Naive thymus-derived CD4-positive, alpha-beta T cell (primary cell): ENCODE data around the gene FNBP1L. TPM values are rescaled to one million over a fixed set of nuclear protein-coding genes. Genes with fewer than 3 reads are reported as not detected.

Experiments used
- ATAC-seq: fragments of 150-1000 bp; cut with Tn5 transposase; 2 replicates; pipeline ENCODE4 v1.10.0; 2021; ENCODE audit warnings: mild to moderate bottlenecking, moderate library complexity
- CTCF ChIA-PET: fragments of 350-600 bp; sonication (Branson Sonifier 250); formaldehyde crosslinking; loops from one replicate; lab custom pipeline; 2021; ENCODE audit warnings: antibody characterized with exemption; lab: Charles Lee
- POLR2A ChIA-PET: fragments of 350-600 bp; sonication (Branson Sonifier 250); formaldehyde crosslinking; loops from one replicate; lab custom pipeline; 2021; ENCODE audit warnings: antibody characterized with exemption, inconsistent platforms; lab: Charles Lee
- DNase-seq, 9 donors: peaks; one replicate each; pipeline versions ENCODE4 v3.0.0 to v3.0.0-alpha.2; 2020 to 2022; ENCODE audit warnings: mixed read lengths in 1 of 9
- H3K27ac ChIP-seq: one replicate; pipeline ENCODE4 v1.7.0; 2013; ENCODE audit warnings: mild to moderate bottlenecking, low read depth, low read length, moderate library complexity
- H3K27me3 ChIP-seq, 2 donors: one replicate each; pipeline ENCODE4 v1.7.0; 2013; ENCODE audit warnings: low read length in 2 of 2, mild to moderate bottlenecking in 2 of 2, moderate library complexity in 2 of 2; ENCODE audit not compliant: control insufficient read depth in 2 of 2, insufficient read depth in 2 of 2
- H3K36me3 ChIP-seq, 3 experiments: 1 replicate in 2 of 3; 2 replicates in 1 of 3; pipeline ENCODE4 v1.7.0; 2013; ENCODE audit warnings: low read length in 3 of 3, mild to moderate bottlenecking in 3 of 3, moderate library complexity in 1 of 3; ENCODE audit not compliant: insufficient read depth in 3 of 3, control insufficient read depth in 2 of 3
- H3K4me1 ChIP-seq, 2 donors: one replicate each; pipeline ENCODE4 v1.7.0; 2013; ENCODE audit warnings: low read length in 2 of 2, mild to moderate bottlenecking in 2 of 2, moderate library complexity in 1 of 2; ENCODE audit not compliant: control insufficient read depth in 2 of 2, insufficient read depth in 2 of 2
- H3K4me3 ChIP-seq: 2 replicates; pipeline ENCODE4 v1.7.0; 2013; ENCODE audit warnings: mild to moderate bottlenecking, low read length
- H3K9me3 ChIP-seq, 3 experiments: 1 replicate in 2 of 3; 2 replicates in 1 of 3; pipeline ENCODE4 v1.7.0; 2013; ENCODE audit warnings: low read length in 3 of 3; ENCODE audit not compliant: control insufficient read depth in 2 of 3
- H3K27ac Mint-ChIP-seq, 9 donors: one replicate each; pipeline ENCODE4 v1.8.0; 2020 to 2022; ENCODE audit warnings: mixed read lengths in 9 of 9, mild to moderate bottlenecking in 8 of 9, moderate library complexity in 5 of 9, inconsistent platforms in 2 of 9
- H3K27me3 Mint-ChIP-seq, 5 donors: one replicate each; pipeline ENCODE4 v1.8.0; 2021 to 2022; ENCODE audit warnings: mixed read lengths in 5 of 5, mild to moderate bottlenecking in 1 of 5
- H3K36me3 Mint-ChIP-seq, 5 donors: one replicate each; pipeline ENCODE4 v1.8.0; 2020 to 2022; ENCODE audit warnings: mixed read lengths in 5 of 5, mild to moderate bottlenecking in 3 of 5, inconsistent platforms in 1 of 5
- H3K4me1 Mint-ChIP-seq, 7 donors: one replicate each; pipeline ENCODE4 v1.8.0; 2020 to 2022; ENCODE audit warnings: mixed read lengths in 7 of 7, mild to moderate bottlenecking in 3 of 7, inconsistent platforms in 1 of 7
- H3K4me3 Mint-ChIP-seq, 10 donors: one replicate each; pipeline ENCODE4 v1.8.0; 2020 to 2022; ENCODE audit warnings: mild to moderate bottlenecking in 10 of 10, mixed read lengths in 10 of 10, moderate library complexity in 6 of 10, inconsistent platforms in 2 of 10
- H3K9me3 Mint-ChIP-seq, 11 donors: one replicate each; pipeline ENCODE4 v1.8.0; 2020 to 2022; ENCODE audit warnings: mixed read lengths in 11 of 11, mild to moderate bottlenecking in 4 of 11, inconsistent platforms in 1 of 11, moderate library complexity in 1 of 11
- intact Hi-C, 2 donors: fragments of 100-400 bp; cut with micrococcal nuclease; formaldehyde crosslinking; loops; one replicate each; pipeline ENCODE4 v1.15.1; 2023
- polyA plus RNA-seq, 2 donors: library from polyadenylated mRNA; unstranded; fragments of 300-500 nt; fragmentation: Illumina TruSeq; gene quantifications; one replicate each; pipeline ENCODE4 v1.2.3, GENCODE V29; 2021
- total RNA-seq, 6 experiments: library from RNA in 5 of 6; stranded (reverse) in 5 of 6; gene quantifications; 1 replicate in 5 of 6; 2 replicates in 1 of 6; pipeline ENCODE4 v1.2.3 and lab custom pipeline; 2021 to 2026

The FNBP1L gene
- total and polyA plus RNA-seq, 7 experiments from 2014 or later: 0.07 to 2.6 (median 1.1) TPM

DNA sequence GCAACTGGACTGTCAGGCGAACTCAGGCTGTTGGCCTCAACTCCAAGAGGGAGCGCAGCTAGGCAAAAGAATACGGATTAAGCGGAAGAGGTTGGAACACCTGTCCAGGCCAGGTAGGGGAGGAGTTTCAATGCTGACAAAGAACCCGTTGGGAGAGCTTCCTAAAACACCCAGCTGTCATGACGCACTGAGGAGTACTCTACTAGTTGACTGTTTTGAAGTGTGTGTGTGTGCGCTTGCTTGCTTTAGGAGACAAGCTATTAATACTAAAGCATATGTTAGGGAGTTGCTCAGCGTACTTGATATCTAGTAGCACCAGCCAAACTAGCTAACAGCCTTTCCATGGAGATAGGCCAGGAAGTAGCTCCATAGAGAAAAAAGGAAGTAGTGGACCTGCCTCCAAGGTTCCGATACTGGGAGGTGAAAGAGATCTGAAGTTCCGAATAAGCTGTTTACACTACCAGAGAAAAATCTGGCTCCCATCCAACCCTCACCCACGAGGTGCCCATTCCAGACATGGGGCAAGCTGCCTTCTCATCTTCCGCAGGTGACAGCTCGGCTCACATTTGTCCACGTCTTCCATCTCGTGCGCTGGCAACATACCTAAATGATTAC, 974 bp upstream of the FNBP1L start:
- intact Hi-C loops: loop anchor here in 1 of 2 donors (1.0 to 5.0 kb wide), 3 partner anchors 9 to 970 kb away; partner anchors contain the start of genes ABCD3 and GCLM
- CTCF ChIA-PET: no interaction called here
- H3K27me3 Mint-ChIP-seq: peaks cover 21 to 69% (median 46%) of the 10 kb centered on the region in 5 donors

DNA sequence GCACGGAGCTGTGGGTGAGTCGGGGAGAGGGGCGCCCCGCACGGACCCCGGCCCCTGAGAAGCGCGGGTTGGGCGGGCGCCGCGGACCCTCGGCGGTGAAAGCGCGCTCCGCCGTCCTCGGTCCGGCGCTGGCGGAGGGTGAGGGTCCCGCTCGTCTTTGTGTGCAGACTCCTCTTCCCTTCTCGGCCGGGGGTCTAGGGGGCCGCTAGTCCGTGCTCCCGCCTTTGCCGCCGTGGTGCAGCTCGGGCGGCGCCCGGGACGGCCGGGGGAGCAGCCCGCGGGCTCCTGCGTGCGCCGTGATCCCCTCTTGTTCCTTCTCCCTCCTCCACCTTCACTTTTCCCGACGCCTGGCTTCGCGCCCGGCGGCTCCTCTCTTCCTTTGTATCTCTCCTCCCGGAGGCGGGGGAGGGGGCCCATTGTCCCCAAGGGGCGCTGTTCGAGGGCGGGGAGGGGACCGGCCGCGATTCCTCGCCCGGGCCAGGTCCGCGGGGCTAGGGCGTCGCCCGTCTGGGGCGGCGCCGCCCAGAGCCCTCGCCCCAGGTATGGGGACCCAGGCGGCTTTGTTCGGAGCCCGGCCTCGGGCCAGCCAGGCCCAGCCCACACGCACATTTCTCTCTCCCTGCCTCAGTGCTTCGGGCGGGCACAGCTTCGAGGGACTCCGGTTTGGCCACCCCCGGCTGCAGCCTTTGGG, 519 bp downstream of the FNBP1L start:
- Mint-ChIP-seq H3K4me3 (peak overlapping the region; percentile 89 to 97 (median 92)), H3K4me1 (peaks cover 8 to 24% (median 22%) of the 10 kb centered on the region in 7 donors), H3K36me3 (peaks cover 0 to 3% (median 0%) of the 10 kb centered on the region in 5 donors), H3K27ac (peak overlapping the region in 4 of 9 donors; percentile 32 to 71 (median 51)), H3K27me3 (peaks cover 35 to 73% (median 61%) of the 10 kb centered on the region in 5 donors), H3K9me3 (peaks cover 0 to 4% (median 0%) of the 10 kb centered on the region in 11 donors)
- ATAC-seq (peak; percentile 54), DNase-seq (peak in 4 of 9 donors; percentile 3 to 11 (median 8))
- Histone ChIP-seq H3K27me3 (peaks cover 19 to 22% of the 10 kb centered on the region in 2 donors), H3K9me3 (no peaks in the 10 kb centered on the region), H3K27ac (no peak overlapping the region), H3K4me1 (peaks cover 10 to 12% of the 10 kb centered on the region in 2 donors), H3K36me3 (peaks cover 0 to 6% (median 0%) of the 10 kb centered on the region in 3 experiments), H3K4me3 (peak overlapping the region; percentile 61)
- intact Hi-C loops: loop anchor here in 1 of 2 donors (2.0 to 5.0 kb wide), 2 partner anchors 102 to 969 kb away; partner anchors contain the start of gene ABCD3
- ChIA-PET CTCF (no interaction called here), POLR2A (interaction anchor here (1.2 kb wide), 1 partner anchor 8 kb away, joined by 3 read pairs; no protein-coding TSS in a partner anchor)

More for the DNA sequence above, 974 bp upstream of the FNBP1L start:
- Histone ChIP-seq H3K27ac (no peak overlapping the region), H3K4me1 (peaks cover 10 to 12% of the 10 kb centered on the region in 2 donors), H3K36me3 (peaks cover 0 to 6% (median 0%) of the 10 kb centered on the region in 3 experiments), H3K27me3 (peaks cover 19 to 22% of the 10 kb centered on the region in 2 donors), H3K9me3 (no peaks in the 10 kb centered on the region), H3K4me3 (no peak overlapping the region)
- Mint-ChIP-seq H3K4me3 (peak overlapping the region; percentile 85 to 97 (median 92)), H3K36me3 (peaks cover 0 to 3% (median 0%) of the 10 kb centered on the region in 5 donors), H3K27ac (peak overlapping the region in 4 of 9 donors; percentile 62 to 73 (median 65)), H3K9me3 (peaks cover 0 to 4% (median 0%) of the 10 kb centered on the region in 11 donors), H3K4me1 (peaks cover 8 to 24% (median 22%) of the 10 kb centered on the region in 7 donors)
- ATAC-seq: no peak
- peak in 6 of 9 donors; percentile 8 to 34 (median 17) for DNase-seq
- POLR2A ChIA-PET: interaction anchor here (1.0 to 1.2 kb wide), 3 partner anchors 10 to 432 kb away, joined by 3 to 5 read pairs (median 3); partner anchors contain the start of gene DNTTIP2

DNA sequence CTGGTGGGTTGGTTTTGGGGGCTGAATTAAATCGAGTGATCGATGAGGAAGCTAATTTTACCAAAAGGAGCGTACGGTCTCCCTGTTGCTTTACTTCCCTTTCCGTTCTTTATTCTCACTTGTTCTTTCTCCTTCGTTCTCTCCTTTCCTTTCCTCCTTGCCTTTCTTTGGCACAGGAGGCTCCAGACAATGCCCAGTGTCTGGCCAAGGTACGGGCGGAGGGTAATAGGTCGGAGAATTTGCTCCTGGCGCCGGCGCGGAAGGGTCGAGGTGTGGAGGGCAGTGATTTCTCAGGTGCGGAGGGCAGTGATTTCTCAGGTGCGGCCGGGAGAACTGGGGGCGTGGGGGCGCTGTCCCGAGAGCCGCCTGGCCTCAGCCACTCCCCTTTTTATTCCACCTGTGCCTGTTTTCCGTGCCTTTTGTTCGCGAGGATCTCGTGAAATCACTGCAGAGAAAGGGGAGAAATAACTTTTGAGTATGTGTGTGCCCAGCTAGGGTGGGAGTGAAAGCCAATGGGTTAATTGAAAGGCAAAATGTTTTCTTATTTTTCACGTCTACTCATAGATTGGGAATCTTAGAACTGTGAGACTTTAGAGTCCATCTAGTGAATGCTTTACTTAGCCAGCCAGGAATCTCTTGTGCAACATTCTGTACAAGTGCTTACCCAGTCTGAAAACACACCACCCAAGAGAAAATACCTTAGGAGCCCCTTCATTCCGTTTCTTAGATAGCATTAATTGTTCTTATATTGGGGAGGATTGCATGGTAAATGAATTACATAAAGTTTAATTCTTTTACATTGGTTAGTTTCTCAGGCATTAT, 1.3 kb downstream of the FNBP1L start:
- Histone ChIP-seq H3K27ac (no peak overlapping the region), H3K36me3 (peaks cover 0 to 6% (median 0%) of the 10 kb centered on the region in 3 experiments), H3K4me3 (peak overlapping the region; percentile 61), H3K9me3 (no peaks in the 10 kb centered on the region), H3K27me3 (peaks cover 19 to 22% of the 10 kb centered on the region in 2 donors), H3K4me1 (peaks cover 10 to 12% of the 10 kb centered on the region in 2 donors)
- peaks cover 8 to 24% (median 22%) of the 10 kb centered on the region in 7 donors for H3K4me1 Mint-ChIP-seq
- peaks cover 0 to 4% (median 0%) of the 10 kb centered on the region in 11 donors for H3K9me3 Mint-ChIP-seq
- ChIA-PET CTCF (no interaction called here), POLR2A (no interaction called here)
- DNase-seq (peak in 3 of 9 donors; percentile 3 to 14 (median 9)), ATAC-seq (no peak)
- H3K27me3 Mint-ChIP-seq: peaks cover 42 to 76% (median 66%) of the 10 kb centered on the region in 5 donors
- peak overlapping the region; percentile 89 to 97 (median 92) for H3K4me3 Mint-ChIP-seq
- H3K27ac Mint-ChIP-seq: peak overlapping the region in 5 of 9 donors; percentile 12 to 71 (median 43)
- H3K36me3 Mint-ChIP-seq: peaks cover 0 to 3% (median 0%) of the 10 kb centered on the region in 5 donors
- intact Hi-C loops: loop anchor here in 1 of 2 donors (2.0 to 5.0 kb wide), 2 partner anchors 102 to 968 kb away; partner anchors contain the start of gene ABCD3

DNA sequence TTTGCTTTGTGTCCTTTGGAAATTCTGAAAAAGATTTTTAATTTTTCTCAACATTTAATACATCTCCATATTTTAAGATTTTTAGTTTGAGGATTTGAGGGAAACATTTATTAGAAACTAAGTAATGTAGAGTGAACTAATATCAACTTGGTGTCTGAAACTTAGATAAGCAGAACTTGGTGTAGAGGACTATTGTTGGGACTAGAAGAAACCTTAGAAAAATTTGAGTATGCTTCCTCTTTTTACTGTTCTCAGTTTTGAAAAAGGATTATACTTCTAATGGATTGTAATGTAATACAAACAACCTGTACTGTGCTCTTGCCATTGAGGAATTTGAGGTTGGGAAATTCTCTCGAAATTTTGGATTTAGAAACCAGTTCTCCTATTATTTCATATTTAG, 2.4 kb downstream of the FNBP1L start:
- intact Hi-C loops: no loop called here
- Histone ChIP-seq H3K27me3 (peaks cover 19 to 22% of the 10 kb centered on the region in 2 donors), H3K9me3 (no peaks in the 10 kb centered on the region), H3K4me3 (no peak overlapping the region), H3K27ac (no peak overlapping the region), H3K36me3 (peaks cover 0 to 6% (median 0%) of the 10 kb centered on the region in 3 experiments), H3K4me1 (peaks cover 10 to 12% of the 10 kb centered on the region in 2 donors)
- POLR2A ChIA-PET: no interaction called here
- peaks cover 8 to 24% (median 22%) of the 10 kb centered on the region in 7 donors for H3K4me1 Mint-ChIP-seq
- DNase-seq (no peak), ATAC-seq (no peak)
- peaks cover 0 to 4% (median 0%) of the 10 kb centered on the region in 11 donors for H3K9me3 Mint-ChIP-seq
- H3K27me3 Mint-ChIP-seq: peaks cover 43 to 74% (median 72%) of the 10 kb centered on the region in 5 donors
- H3K4me3 Mint-ChIP-seq: no peak overlapping the region
- CTCF ChIA-PET: no interaction called here
- H3K36me3 Mint-ChIP-seq: peaks cover 0 to 3% (median 0%) of the 10 kb centered on the region in 5 donors
- no peak overlapping the region for H3K27ac Mint-ChIP-seq

DNA sequence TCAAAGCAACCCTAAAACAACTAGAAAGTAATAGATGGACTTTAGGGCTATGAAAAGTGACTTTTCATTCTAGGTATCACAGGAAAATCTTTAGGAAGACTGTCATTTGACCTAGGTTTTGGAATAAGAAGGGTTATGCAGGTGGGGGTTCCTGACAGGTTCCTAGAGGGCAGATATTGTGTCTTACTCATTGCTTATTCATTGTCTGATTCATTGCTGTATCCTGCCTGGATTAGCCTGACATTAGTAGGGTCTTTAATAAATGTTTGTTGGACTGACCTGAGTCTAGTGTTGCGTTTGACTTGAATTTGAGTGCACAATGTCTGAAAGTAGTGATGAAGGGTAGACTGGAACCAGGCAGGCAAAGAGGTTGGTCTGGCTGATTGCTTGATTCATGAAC, 6.0 kb downstream of the FNBP1L start:
- Histone ChIP-seq H3K36me3 (no peaks in the 10 kb centered on the region), H3K27ac (no peak overlapping the region), H3K9me3 (no peaks in the 10 kb centered on the region), H3K27me3 (peaks cover 21 to 23% of the 10 kb centered on the region in 2 donors), H3K4me1 (peaks cover 5 to 6% of the 10 kb centered on the region in 2 donors), H3K4me3 (no peak overlapping the region)
- peaks cover 0 to 1% (median 0%) of the 10 kb centered on the region in 5 donors for H3K36me3 Mint-ChIP-seq
- ChIA-PET POLR2A (no interaction called here), CTCF (no interaction called here)
- ATAC-seq (no peak), DNase-seq (no peak)
- peaks cover 4 to 8% (median 7%) of the 10 kb centered on the region in 7 donors for H3K4me1 Mint-ChIP-seq
- no peak overlapping the region for H3K27ac Mint-ChIP-seq
- H3K27me3 Mint-ChIP-seq: peaks cover 49 to 65% (median 53%) of the 10 kb centered on the region in 5 donors
- peaks cover 0 to 2% (median 0%) of the 10 kb centered on the region in 11 donors for H3K9me3 Mint-ChIP-seq
- H3K4me3 Mint-ChIP-seq: no peak overlapping the region
- intact Hi-C loops: no loop called here

DNA sequence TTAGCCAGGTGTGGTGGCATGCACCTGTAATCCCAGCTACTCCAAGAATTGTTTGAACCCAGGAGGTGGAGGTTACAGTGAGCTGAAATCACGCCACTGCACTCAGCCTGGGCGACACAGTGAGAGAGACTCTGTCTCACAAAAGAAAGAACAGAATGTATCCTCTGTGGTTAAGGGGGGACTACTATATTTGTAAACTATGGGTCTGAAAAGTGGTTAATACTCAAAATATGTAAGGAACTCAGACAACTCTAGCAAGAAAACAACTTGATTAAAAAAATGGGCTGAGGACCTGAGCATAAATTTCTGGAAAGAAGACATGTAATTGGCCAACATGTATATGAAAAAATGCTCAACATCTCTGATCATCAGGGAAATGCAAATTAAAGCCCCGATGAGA, 11.2 kb downstream of the FNBP1L start:
- no peaks in the 10 kb centered on the region for H3K9me3 Mint-ChIP-seq
- intact Hi-C loops: no loop called here

More for the DNA sequence above, 11.2 kb downstream of the FNBP1L start:
- Mint-ChIP-seq H3K36me3 (no peaks in the 10 kb centered on the region), H3K27ac (no peak overlapping the region), H3K27me3 (peaks cover 14 to 20% (median 17%) of the 10 kb centered on the region in 5 donors), H3K4me3 (no peak overlapping the region), H3K4me1 (no peaks in the 10 kb centered on the region)
- Histone ChIP-seq H3K9me3 (no peaks in the 10 kb centered on the region), H3K27ac (no peak overlapping the region), H3K36me3 (no peaks in the 10 kb centered on the region), H3K4me3 (no peak overlapping the region), H3K27me3 (peaks cover 0 to 4% of the 10 kb centered on the region in 2 donors), H3K4me1 (no peaks in the 10 kb centered on the region)
- no peak for ATAC-seq
- ChIA-PET CTCF (no interaction called here), POLR2A (no interaction called here)
- DNase-seq: no peak
